H54 (cell line): ENCODE data around the gene C12orf50.
"Not testable (repeated sequence)": the region's sequence is repeated elsewhere in the genome, so short reads cannot be mapped to it uniquely, and the experiment has no call there.

Source experiments
- DNase-seq: peaks from one replicate; pipeline ENCODE4 v3.0.0; 2011; ENCODE audit warnings: low spot score, mixed read lengths; ENCODE audit not compliant: insufficient read length
- FAIRE-seq: peaks from 3 replicates; lab custom pipeline; 2011; peaks lifted over from hg19 to GRCh38; lab: Jason Lieb, UNC
- POLR2A ChIP-seq: IDR thresholded peaks from 2 replicates; pipeline ENCODE4 v1.6.1; 2011; ENCODE audit warnings: low read depth, mild to moderate bottlenecking, low read length

Gene C12orf50

GRCh38 chr12:88026196-88026595 is 3.0 kb downstream of the C12orf50 start:
- FAIRE-seq (no peak), DNase-seq (no peak)
- TF ChIP-seq POLR2A: no peak

- no peak for DNase-seq
- TF ChIP-seq POLR2A: no peak
- FAIRE-seq: no peak
Observed at GRCh38 chr12:88017964-88018363, 11.2 kb downstream of the C12orf50 start.

GRCh38 chr12:88015825-88016224 is 13.4 kb downstream of the C12orf50 start:
- no peak for TF ChIP-seq POLR2A
- no peak for DNase-seq
- no peak for FAIRE-seq

- FAIRE-seq (no peak), DNase-seq (no peak)
- TF ChIP-seq POLR2A: no peak
Observed at GRCh38 chr12:88011755-88012154, 17.4 kb downstream of the C12orf50 start.

GRCh38 chr12:88006351-88006750 is 22.9 kb downstream of the C12orf50 start:
- DNase-seq (no peak), FAIRE-seq (no peak)
- TF ChIP-seq POLR2A: no peak

- no peak for TF ChIP-seq POLR2A
- FAIRE-seq: no peak
- DNase-seq: no peak
Observed at GRCh38 chr12:88001327-88001726, 27.9 kb downstream of the C12orf50 start.

- peak; percentile 8 for DNase-seq
- TF ChIP-seq POLR2A: no peak
Observed at GRCh38 chr12:87995581-87996178, 33.5 kb downstream of the C12orf50 start.

GRCh38 chr12:87991483-87991882 is 37.7 kb downstream of the C12orf50 start:
- DNase-seq (no peak), FAIRE-seq (no peak)
- no peak for TF ChIP-seq POLR2A

More at GRCh38 chr12:87995581-87996178, 33.5 kb downstream of the C12orf50 start:
- FAIRE-seq: peak; percentile 97

GRCh38 chr12:87988534-87988933 is 40.7 kb downstream of the C12orf50 start:
- TF ChIP-seq POLR2A: no peak
- no peak for DNase-seq
- FAIRE-seq: no peak

- TF ChIP-seq POLR2A: no peak
- no peak for DNase-seq
- FAIRE-seq: peak; percentile 41
Observed at GRCh38 chr12:87985069-87985675, 44.0 kb downstream of the C12orf50 start.

- DNase-seq: peak; percentile 4
- FAIRE-seq: peak; percentile 61
- TF ChIP-seq POLR2A: no peak
Observed at GRCh38 chr12:87982208-87982607, 47.0 kb downstream of the C12orf50 start.

- no peak for DNase-seq
- FAIRE-seq: peak; percentile 6
Observed at GRCh38 chr12:87981495-87981894, 47.7 kb downstream of the C12orf50 start.

GRCh38 chr12:87975879-87976278 is 53.3 kb downstream of the C12orf50 start:
- no peak for FAIRE-seq
- TF ChIP-seq POLR2A: no peak
- DNase-seq: no peak

More at GRCh38 chr12:87981495-87981894, 47.7 kb downstream of the C12orf50 start:
- TF ChIP-seq POLR2A: no peak

- FAIRE-seq: no peak
- DNase-seq: no peak
- TF ChIP-seq POLR2A: no peak
Observed at GRCh38 chr12:87967871-87968270, 61.3 kb downstream of the C12orf50 start.

- no peak for TF ChIP-seq POLR2A
- DNase-seq: no peak
- no peak for FAIRE-seq
Observed at GRCh38 chr12:87960566-87960965, 68.6 kb downstream of the C12orf50 start.

- DNase-seq, FAIRE-seq: not testable (repeated sequence)
Observed at GRCh38 chr12:87954028-87954427, 75.2 kb downstream of the C12orf50 start.
